Stimulated activated CD8-positive, alpha-beta memory T cell treated with anti-CD3 and anti-CD28 coated beads, Interleukin-7, amount 100 ng/mL, for 1 hour (primary cell): ENCODE results near the gene CUL3.
A peak's percentile ranks its signal among the peaks of the same experiment; 100 is the strongest.
"Not testable (repeated sequence)": the region's sequence is repeated elsewhere in the genome, so short reads cannot be mapped to it uniquely, and the experiment has no call there.

Source experiments
- DNase-seq, 2 donors: peaks; one replicate each; pipeline ENCODE4 v3.0.0-alpha.2; 2020; ENCODE audit warnings: low read depth in 2 of 2

Gene CUL3

GRCh38 chr2:224585211-224586088, at the start of gene CUL3:
Gene CUL3 (minus strand): TSS chr2:224585363. CDS start chr2:224585009, 354 bp downstream.
- DNase-seq = peak; percentile 99 to 100

- no peak for DNase-seq
Measured at GRCh38 chr2:224630659-224631550, 45.7 kb upstream of the CUL3 start.

GRCh38 chr2:224628416-224628815, 43.3 kb upstream of the CUL3 start:
- no peak for DNase-seq

GRCh38 chr2:224626735-224627134, 41.6 kb upstream of the CUL3 start:
- no peak for DNase-seq

- no peak for DNase-seq
Measured at GRCh38 chr2:224613543-224614286, 28.6 kb upstream of the CUL3 start.

- no peak for DNase-seq
Measured at GRCh38 chr2:224612578-224612977, 27.4 kb upstream of the CUL3 start.

- DNase-seq = no peak
Measured at GRCh38 chr2:224611938-224612337, 26.8 kb upstream of the CUL3 start.

- DNase-seq = no peak
Measured at GRCh38 chr2:224608104-224608503, 22.9 kb upstream of the CUL3 start.

- not testable (repeated sequence) for DNase-seq
Measured at GRCh38 chr2:224603746-224604500, 18.8 kb upstream of the CUL3 start.

GRCh38 chr2:224602778-224603375, 17.7 kb upstream of the CUL3 start:
- DNase-seq = not testable (repeated sequence)

- no peak for DNase-seq
Measured at GRCh38 chr2:224601923-224602322, 16.8 kb upstream of the CUL3 start.

- no peak for DNase-seq
Measured at GRCh38 chr2:224598678-224599077, 13.5 kb upstream of the CUL3 start.

- DNase-seq = no peak
Measured at GRCh38 chr2:224596289-224596688, 11.1 kb upstream of the CUL3 start.

GRCh38 chr2:224595518-224595917, 10.4 kb upstream of the CUL3 start:
- no peak for DNase-seq

GRCh38 chr2:224594840-224595239, 9.7 kb upstream of the CUL3 start:
- no peak for DNase-seq

- no peak for DNase-seq
Measured at GRCh38 chr2:224591220-224591619, 6.1 kb upstream of the CUL3 start.

- DNase-seq = no peak
Measured at GRCh38 chr2:224586127-224586695, 1.0 kb upstream of the CUL3 start.

- peak in 1 of 2 donors; percentile 21 for DNase-seq
Measured at GRCh38 chr2:224584785-224585210, 365 bp downstream of the CUL3 start.

- DNase-seq = peak in 1 of 2 donors; percentile 2
Measured at GRCh38 chr2:224584111-224584784, 915 bp downstream of the CUL3 start.

- not testable (repeated sequence) for DNase-seq
Measured at GRCh38 chr2:224583033-224583432, 2.1 kb downstream of the CUL3 start.
